Mesenchymal stem cell (in vitro differentiated cells and primary cell): ENCODE results near the gene NCOA1.

Source experiments
- DNase-seq: peaks from one replicate; pipeline ENCODE4 v3.0.0-alpha.2; 2013
- H2AFZ ChIP-seq: one replicate; pipeline ENCODE4 v1.6.1; 2013; ENCODE audit warnings: low read depth, mild to moderate bottlenecking, control low read depth, inconsistent platforms, low read length, moderate library complexity
- H2AK5ac ChIP-seq: 2 replicates; pipeline ENCODE4 v1.6.1; 2013; ENCODE audit warnings: low read length, moderate library complexity, mild to moderate bottlenecking, inconsistent platforms; ENCODE audit not compliant: severe bottlenecking
- H2BK120ac ChIP-seq: one replicate; pipeline ENCODE4 v1.6.1; 2013; ENCODE audit warnings: low read depth, mild to moderate bottlenecking, inconsistent platforms, low read length, moderate library complexity
- H2BK12ac ChIP-seq, 2 experiments: one replicate each; pipeline ENCODE4 v1.6.1; 2013; ENCODE audit warnings: inconsistent platforms in 2 of 2, low read length in 2 of 2, mild to moderate bottlenecking in 2 of 2, moderate library complexity in 2 of 2, control low read depth in 1 of 2
- H2BK15ac ChIP-seq: one replicate; pipeline ENCODE4 v1.6.1; 2013; ENCODE audit warnings: mild to moderate bottlenecking, low read depth, inconsistent platforms; ENCODE audit not compliant: poor library complexity, severe bottlenecking
- H2BK5ac ChIP-seq: 2 replicates; pipeline ENCODE4 v1.6.1; 2013; ENCODE audit warnings: low read depth, mild to moderate bottlenecking, low read length, control low read depth, inconsistent platforms; ENCODE audit not compliant: poor library complexity, severe bottlenecking
- H3K14ac ChIP-seq, 2 experiments: one replicate each; pipeline ENCODE4 v1.6.1; 2013; ENCODE audit warnings: inconsistent platforms in 2 of 2, low read length in 2 of 2, control low read depth in 1 of 2, mild to moderate bottlenecking in 1 of 2, moderate library complexity in 1 of 2
- H3K18ac ChIP-seq, 2 experiments: one replicate each; pipeline ENCODE4 v1.6.1; 2013; ENCODE audit warnings: inconsistent platforms in 2 of 2, low read length in 2 of 2, control low read depth in 1 of 2, low read depth in 1 of 2, mild to moderate bottlenecking in 1 of 2
- H3K23ac ChIP-seq, 2 experiments: one replicate each; pipeline ENCODE4 v1.6.1; 2013; ENCODE audit warnings: inconsistent platforms in 2 of 2, low read length in 2 of 2, mild to moderate bottlenecking in 2 of 2, moderate library complexity in 2 of 2, control low read depth in 1 of 2
- H3K27ac ChIP-seq: 2 replicates; pipeline ENCODE4 v1.5.1; 2013; ENCODE audit warnings: mild to moderate bottlenecking, moderate library complexity, low read length, control low read depth, inconsistent platforms; ENCODE audit not compliant: poor library complexity, severe bottlenecking
- H3K27me3 ChIP-seq, 2 experiments: 2 replicates each; pipeline versions ENCODE4 v1.6.1 to v1.7.0; 2013; ENCODE audit warnings: low read length in 2 of 2, mild to moderate bottlenecking in 2 of 2, moderate library complexity in 2 of 2, control low read depth in 1 of 2, inconsistent platforms in 1 of 2; ENCODE audit not compliant: control insufficient read depth in 1 of 2, insufficient read depth in 1 of 2
- H3K36me3 ChIP-seq, 2 experiments: 2 replicates each; pipeline versions ENCODE4 v1.6.1 to v1.7.0; 2013; ENCODE audit warnings: low read length in 2 of 2, control low read depth in 1 of 2, inconsistent platforms in 1 of 2, low read depth in 1 of 2, mild to moderate bottlenecking in 1 of 2; ENCODE audit not compliant: insufficient read depth in 2 of 2, control insufficient read depth in 1 of 2
- H3K4ac ChIP-seq, 2 experiments: one replicate each; pipeline ENCODE4 v1.6.1; 2013; ENCODE audit warnings: inconsistent platforms in 2 of 2, low read length in 2 of 2, mild to moderate bottlenecking in 2 of 2, moderate library complexity in 2 of 2, control low read depth in 1 of 2, low read depth in 1 of 2
- H3K4me1 ChIP-seq: 2 replicates; pipeline ENCODE4 v1.6.1; 2013; ENCODE audit warnings: low read depth, low read length, control low read depth; ENCODE audit not compliant: control insufficient read depth, insufficient read depth
- H3K4me2 ChIP-seq: 2 replicates; pipeline ENCODE4 v1.6.1; 2013; ENCODE audit warnings: low read length, mild to moderate bottlenecking, inconsistent platforms; ENCODE audit not compliant: poor library complexity, severe bottlenecking
- H3K4me3 ChIP-seq, 2 experiments: 2 replicates each; pipeline versions ENCODE4 v1.5.1 to v1.7.0; 2013; ENCODE audit warnings: low read length in 2 of 2, mild to moderate bottlenecking in 2 of 2, control low read depth in 1 of 2, low read depth in 1 of 2; ENCODE audit not compliant: insufficient read depth in 1 of 2
- H3K79me1 ChIP-seq: replicated peaks from 2 replicates; pipeline ENCODE4 v1.6.1; 2013; ENCODE audit warnings: mild to moderate bottlenecking, control low read depth, low read length, inconsistent platforms; ENCODE audit not compliant: poor library complexity, severe bottlenecking
- H3K9ac ChIP-seq: 2 replicates; pipeline ENCODE4 v1.7.0; 2013; ENCODE audit warnings: mild to moderate bottlenecking, low read length, moderate library complexity
- H3K9me3 ChIP-seq: 2 replicates; pipeline ENCODE4 v1.7.0; 2013; ENCODE audit warnings: mild to moderate bottlenecking, low read length; ENCODE audit not compliant: control insufficient read depth
- H4K8ac ChIP-seq: one replicate; pipeline ENCODE4 v1.6.1; 2013; ENCODE audit warnings: inconsistent platforms, mild to moderate bottlenecking, low read length, moderate library complexity
- H4K91ac ChIP-seq: one replicate; pipeline ENCODE4 v1.6.1; 2013; ENCODE audit warnings: mild to moderate bottlenecking, low read length, inconsistent platforms
- WGBS: methylation state at CpG from one replicate; pipeline ENCODE4 v1.1.7; 2013; ENCODE audit warnings: mixed read lengths; 5-methylcytosine and 5-hydroxymethylcytosine counted together

The NCOA1 gene

DNA sequence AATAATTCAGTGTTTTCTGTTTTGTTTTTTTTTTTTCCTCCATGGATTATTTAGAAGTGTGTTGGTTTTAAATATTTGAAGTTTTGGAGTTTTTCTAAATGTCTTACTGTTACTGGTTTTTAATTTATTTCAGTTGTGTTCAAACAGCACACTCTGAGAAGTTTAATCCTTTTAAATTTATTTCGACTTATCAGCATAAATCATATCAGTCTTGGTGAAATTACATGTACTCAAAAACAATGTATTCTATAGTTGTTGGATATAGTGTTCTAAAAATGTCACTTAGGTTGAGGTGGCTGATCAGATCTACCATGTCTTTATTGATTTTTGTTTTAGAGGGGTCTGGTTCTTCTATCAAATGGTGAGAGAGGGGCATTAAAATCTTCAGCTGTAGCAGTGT lies 134.7 kb downstream of the NCOA1 start:
- no peak overlapping the region for H4K91ac ChIP-seq
- no peak overlapping the region for H3K18ac ChIP-seq
- H3K14ac ChIP-seq, result no peak overlapping the region
- H3K4me1 ChIP-seq, result no peaks in the 10 kb centered on the region
- H2BK5ac ChIP-seq, result no peak overlapping the region
- no peak overlapping the region for H3K4me2 ChIP-seq
- DNase-seq, result no peak
- H3K4ac ChIP-seq, result no peak overlapping the region
- no peak overlapping the region for H4K8ac ChIP-seq
- peaks cover 17% of the 10 kb centered on the region for H3K79me1 ChIP-seq
- H2AK5ac ChIP-seq, result no peak overlapping the region
- no peaks in the 10 kb centered on the region for H3K27me3 ChIP-seq
- no peak overlapping the region for H2BK120ac ChIP-seq
- H3K9ac ChIP-seq, result no peak overlapping the region
- no CpG with 5 or more reads among the region's 1 CpG for WGBS
- no peak overlapping the region for H2AFZ ChIP-seq
- no peaks in the 10 kb centered on the region for H3K9me3 ChIP-seq
- H3K27ac ChIP-seq, result no peak overlapping the region
- H3K36me3 ChIP-seq, result no peaks in the 10 kb centered on the region
- no peak overlapping the region for H2BK15ac ChIP-seq
- H3K4me3 ChIP-seq, result no peak overlapping the region
- H3K23ac ChIP-seq, result no peak overlapping the region
- no peak overlapping the region for H2BK12ac ChIP-seq

DNA sequence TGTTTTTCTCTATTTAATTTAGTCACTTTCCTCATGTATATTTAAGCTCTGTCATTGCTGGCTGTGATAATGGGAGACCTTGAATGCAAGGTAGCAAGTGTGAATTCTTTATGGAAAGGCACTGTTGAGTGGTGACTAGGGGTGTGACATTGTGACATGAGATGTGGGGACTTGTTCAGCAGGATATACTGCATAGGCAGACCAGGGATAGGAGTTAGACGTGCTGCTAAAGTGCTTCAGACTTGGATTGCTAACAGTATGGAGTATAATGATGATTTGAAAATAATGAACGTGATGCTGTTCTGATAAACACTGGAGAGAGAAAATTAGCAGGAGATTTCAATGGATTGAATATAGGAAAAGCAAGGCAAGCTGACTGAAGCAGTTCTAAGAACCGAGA lies 135.1 kb downstream of the NCOA1 start:
- Histone ChIP-seq H3K14ac (no peak overlapping the region), H3K4me2 (no peak overlapping the region), H2AK5ac (no peak overlapping the region), H3K9ac (no peak overlapping the region), H3K4ac (no peak overlapping the region), H4K8ac (no peak overlapping the region), H2BK5ac (no peak overlapping the region), H3K27ac (no peak overlapping the region), H2AFZ (no peak overlapping the region), H3K4me1 (no peaks in the 10 kb centered on the region), H3K27me3 (no peaks in the 10 kb centered on the region), H4K91ac (no peak overlapping the region), H3K23ac (no peak overlapping the region), H2BK120ac (no peak overlapping the region), H3K4me3 (no peak overlapping the region), H3K36me3 (no peaks in the 10 kb centered on the region), H3K79me1 (peaks cover 15% of the 10 kb centered on the region), H2BK12ac (no peak overlapping the region), H2BK15ac (no peak overlapping the region), H3K18ac (no peak overlapping the region), H3K9me3 (no peaks in the 10 kb centered on the region)
- WGBS, result 92% methylated on average over 3 of the region's 3 CpGs
- no peak for DNase-seq

DNA sequence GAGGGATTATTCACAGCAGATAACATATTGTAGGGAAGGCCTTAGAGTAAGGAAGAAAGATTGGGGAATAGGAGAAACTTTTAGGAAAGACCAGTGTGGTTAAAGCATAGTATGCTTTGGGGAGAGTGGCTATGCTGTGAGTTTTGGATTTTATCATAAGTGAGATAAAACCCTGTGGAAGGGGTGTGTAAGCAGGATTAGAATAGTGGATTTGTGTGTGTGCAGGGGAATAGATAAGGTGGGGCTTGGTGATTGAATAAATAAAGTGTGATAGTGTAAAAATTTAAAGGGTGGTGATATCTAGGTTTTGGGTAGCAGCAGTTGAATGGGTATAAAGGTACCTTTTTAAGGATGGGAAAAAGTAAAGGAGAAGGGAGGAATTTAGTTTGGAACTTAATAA lies 137.7 kb downstream of the NCOA1 start:
- no peak overlapping the region for H4K91ac ChIP-seq
- H3K4me1 ChIP-seq, result no peaks in the 10 kb centered on the region
- H3K27ac ChIP-seq, result no peak overlapping the region
- DNase-seq, result no peak
- H3K23ac ChIP-seq, result no peak overlapping the region
- no peak overlapping the region for H4K8ac ChIP-seq
- no peak overlapping the region for H3K9ac ChIP-seq
- no peak overlapping the region for H3K4me3 ChIP-seq
- H2AK5ac ChIP-seq, result no peak overlapping the region
- no peak overlapping the region for H3K18ac ChIP-seq
- H2BK5ac ChIP-seq, result no peak overlapping the region
- no peaks in the 10 kb centered on the region for H3K9me3 ChIP-seq
- H3K36me3 ChIP-seq, result no peaks in the 10 kb centered on the region
- no peak overlapping the region for H2BK120ac ChIP-seq
- H3K27me3 ChIP-seq, result no peaks in the 10 kb centered on the region
- H2AFZ ChIP-seq, result no peak overlapping the region
- H2BK12ac ChIP-seq, result no peak overlapping the region
- H3K4ac ChIP-seq, result no peak overlapping the region
- H3K4me2 ChIP-seq, result no peak overlapping the region
- H3K14ac ChIP-seq, result no peak overlapping the region
- H3K79me1 ChIP-seq, result peaks cover 10% of the 10 kb centered on the region
- no peak overlapping the region for H2BK15ac ChIP-seq

DNA sequence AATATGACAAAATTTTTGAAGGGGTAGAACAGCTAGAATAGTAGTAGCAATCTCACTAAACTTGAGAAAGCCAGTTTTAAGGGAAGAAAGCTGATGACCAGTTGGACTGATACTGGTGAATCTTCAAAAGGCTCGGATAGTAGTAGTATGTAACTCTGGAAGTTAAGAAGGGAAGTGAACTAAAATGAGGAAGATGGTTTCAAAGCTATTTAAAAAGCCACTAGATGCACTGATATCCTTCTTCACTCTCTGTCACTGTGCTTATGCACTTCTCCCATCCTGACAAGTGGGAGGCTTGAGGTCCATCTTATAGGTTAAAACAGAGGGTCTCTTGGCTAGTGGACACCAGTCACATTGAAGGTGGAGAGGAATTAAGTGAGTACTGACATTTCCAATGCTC lies 141.1 kb downstream of the NCOA1 start:
- Histone ChIP-seq H2AK5ac (no peak overlapping the region), H3K14ac (no peak overlapping the region), H4K91ac (no peak overlapping the region), H2BK5ac (no peak overlapping the region), H3K4me2 (no peak overlapping the region), H3K36me3 (no peaks in the 10 kb centered on the region), H3K4me3 (no peak overlapping the region), H2BK12ac (no peak overlapping the region), H2BK120ac (no peak overlapping the region), H3K79me1 (peaks cover 4% of the 10 kb centered on the region), H3K9ac (no peak overlapping the region), H2AFZ (no peak overlapping the region), H3K4ac (no peak overlapping the region), H3K27me3 (no peaks in the 10 kb centered on the region), H4K8ac (no peak overlapping the region), H3K18ac (no peak overlapping the region), H3K27ac (no peak overlapping the region), H2BK15ac (no peak overlapping the region), H3K9me3 (no peaks in the 10 kb centered on the region), H3K23ac (no peak overlapping the region), H3K4me1 (no peaks in the 10 kb centered on the region)
- WGBS, result 100% methylated on average over 1 of the region's 1 CpG
- DNase-seq, result no peak
